Uterus (tissue), 4 donors: ENCODE results near the gene LRRC72. TPM values are rescaled to one million over a fixed set of nuclear protein-coding genes. Genes with fewer than 3 reads are reported as not detected.
"Not testable (repeated sequence)": the region's sequence is repeated elsewhere in the genome, so short reads cannot be mapped to it uniquely, and the experiment has no call there.

Experiments used
- DNase-seq, 2 donors: peaks; one replicate each; pipeline ENCODE4 v3.0.0-alpha.2; 2019 to 2020
- H3K27ac ChIP-seq, 2 donors: fragments of 200-600 bp; sonication (generic); 1 replicate in 1 of 2; 2 replicates in 1 of 2; pipeline ENCODE4 v1.5.1; 2016 to 2018
- H3K27me3 ChIP-seq, 2 donors: fragments of 200-600 bp; sonication (generic); one replicate each; pipeline ENCODE4 v1.5.1; 2018 to 2019; ENCODE audit warnings: control low read depth in 1 of 2
- H3K36me3 ChIP-seq, 2 donors: fragments of 200-600 bp; sonication (generic); one replicate each; pipeline ENCODE4 v1.5.1; 2019; ENCODE audit warnings: control low read depth in 1 of 2
- H3K4me1 ChIP-seq, 2 donors: fragments of 200-600 bp; sonication (generic); one replicate each; pipeline ENCODE4 v1.5.1; 2018 to 2019; ENCODE audit warnings: control low read depth in 1 of 2
- H3K4me3 ChIP-seq, 2 donors: fragments of 200-600 bp; sonication (generic); 1 replicate in 1 of 2; 2 replicates in 1 of 2; pipeline ENCODE4 v1.5.1; 2018 to 2019; ENCODE audit warnings: mild to moderate bottlenecking in 1 of 2
- H3K9me3 ChIP-seq, 2 donors: fragments of 200-600 bp; sonication (generic); one replicate each; pipeline ENCODE4 v1.5.1; 2019; ENCODE audit warnings: control low read depth in 1 of 2
- CTCF ChIP-seq, 4 experiments: fragments of 200-600 bp in 2 of 4; fragments of 450-650 bp in 2 of 4; sonication (generic) in 2 of 4; IDR thresholded peaks; one replicate each; pipeline ENCODE4 v1.5.1; 2016 to 2019; ENCODE audit warnings: antibody characterized with exemption in 4 of 4, mild to moderate bottlenecking in 2 of 4, moderate library complexity in 1 of 4
- POLR2A ChIP-seq, 2 donors: fragments of 450-650 bp; IDR thresholded peaks; one replicate each; pipeline ENCODE4 v1.6.1; 2016; ENCODE audit warnings: antibody characterized with exemption in 2 of 2, mild to moderate bottlenecking in 1 of 2, moderate library complexity in 1 of 2
- intact Hi-C: fragments of 100-400 bp; cut with DNase I; formaldehyde crosslinking; loops from one replicate; pipeline ENCODE4 v1.15.1; 2023; ENCODE audit warnings: low total_unique reads
- total RNA-seq, 4 donors: library from RNA; depleted of rRNA in 3 of 4; stranded (reverse); fragments of >200 nt in 3 of 4; gene quantifications; one replicate each; pipeline versions ENCODE4 v1.1.0 to v1.2.4, GENCODE V29; 2014 to 2023
- donor health status: DM: yes; HTN: yes; CAD: no.

Gene LRRC72
- total RNA-seq, 4 donors from 2014 or later, result not detected

GRCh38 chr7:16502303-16502702 lies 24.3 kb upstream of the LRRC72 start:
- Histone ChIP-seq H3K36me3 (no peaks in the 10 kb centered on the region), H3K27me3 (no peaks in the 10 kb centered on the region), H3K27ac (no peak overlapping the region), H3K9me3 (no peaks in the 10 kb centered on the region), H3K4me3 (no peak overlapping the region), H3K4me1 (no peaks in the 10 kb centered on the region)
- TF ChIP-seq POLR2A (IDR thresholded peaks at IDR 0.05), result no peak
- no peak for TF ChIP-seq CTCF (IDR thresholded peaks at IDR 0.05)
- no peak for DNase-seq
- intact Hi-C loops, result no loop called here

GRCh38 chr7:16504019-16504418 lies 22.6 kb upstream of the LRRC72 start:
- H3K27ac ChIP-seq, result no peak overlapping the region
- no peaks in the 10 kb centered on the region for H3K27me3 ChIP-seq
- intact Hi-C loops, result no loop called here
- no peak overlapping the region for H3K4me3 ChIP-seq
- H3K9me3 ChIP-seq, result no peaks in the 10 kb centered on the region
- TF ChIP-seq POLR2A (IDR thresholded peaks at IDR 0.05) (no peak), CTCF (IDR thresholded peaks at IDR 0.05) (no peak)
- no peaks in the 10 kb centered on the region for H3K4me1 ChIP-seq
- H3K36me3 ChIP-seq, result no peaks in the 10 kb centered on the region
- no peak for DNase-seq

GRCh38 chr7:16506422-16506821 lies 20.2 kb upstream of the LRRC72 start:
- H3K9me3 ChIP-seq, H3K4me1 ChIP-seq, DNase-seq, H3K27me3 ChIP-seq, H3K36me3 ChIP-seq, H3K27ac ChIP-seq, H3K4me3 ChIP-seq, intact Hi-C loops: not testable (repeated sequence)

GRCh38 chr7:16509829-16510228 lies 16.8 kb upstream of the LRRC72 start:
- H3K4me1 ChIP-seq, result no peaks in the 10 kb centered on the region
- no peak overlapping the region for H3K4me3 ChIP-seq

GRCh38 chr7:16511314-16511713 lies 15.3 kb upstream of the LRRC72 start:
- H3K27ac ChIP-seq, result no peak overlapping the region
- no peaks in the 10 kb centered on the region for H3K4me1 ChIP-seq
- no peak for TF ChIP-seq CTCF (IDR thresholded peaks at IDR 0.05)
- no peak for TF ChIP-seq POLR2A (IDR thresholded peaks at IDR 0.05)
- H3K27me3 ChIP-seq, result no peaks in the 10 kb centered on the region
- no peak for DNase-seq
- intact Hi-C loops, result no loop called here
- no peak overlapping the region for H3K4me3 ChIP-seq
- H3K9me3 ChIP-seq, result no peaks in the 10 kb centered on the region
- H3K36me3 ChIP-seq, result no peaks in the 10 kb centered on the region

More at GRCh38 chr7:16509829-16510228, 16.8 kb upstream of the LRRC72 start:
- H3K27ac ChIP-seq, result no peak overlapping the region
- intact Hi-C loops, result no loop called here
- H3K27me3 ChIP-seq, result no peaks in the 10 kb centered on the region
- H3K9me3 ChIP-seq, result no peaks in the 10 kb centered on the region
- no peak for DNase-seq
- no peaks in the 10 kb centered on the region for H3K36me3 ChIP-seq
- TF ChIP-seq POLR2A (IDR thresholded peaks at IDR 0.05), result no peak
- TF ChIP-seq CTCF (IDR thresholded peaks at IDR 0.05), result no peak

GRCh38 chr7:16512097-16512496 lies 14.5 kb upstream of the LRRC72 start:
- intact Hi-C loops, result no loop called here
- Histone ChIP-seq H3K27me3 (no peaks in the 10 kb centered on the region), H3K9me3 (no peaks in the 10 kb centered on the region), H3K36me3 (no peaks in the 10 kb centered on the region), H3K4me3 (no peak overlapping the region), H3K4me1 (no peaks in the 10 kb centered on the region), H3K27ac (no peak overlapping the region)
- TF ChIP-seq POLR2A (IDR thresholded peaks at IDR 0.05), result no peak
- TF ChIP-seq CTCF (IDR thresholded peaks at IDR 0.05), result no peak
- DNase-seq, result no peak
